Cardiac fibroblast (primary cell): ENCODE results near the gene VCAN.

Experiments used
- DNase-seq, 2 donors: peaks; one replicate each; pipeline versions ENCODE4 v3.0.0 to v3.0.0-alpha.2; 2010; ENCODE audit warnings: low read depth in 2 of 2
- H3K4me3 ChIP-seq, 2 donors: replicated peaks in 1 of 2; 1 replicate in 1 of 2; 2 replicates in 1 of 2; pipeline ENCODE4 v1.5.1; 2011; ENCODE audit warnings: low read depth in 2 of 2, low read length in 2 of 2, mild to moderate bottlenecking in 2 of 2, moderate library complexity in 1 of 2
- CTCF ChIP-seq: IDR thresholded peaks from one replicate; pipeline ENCODE4 v1.5.1; 2011; ENCODE audit warnings: low read depth, mild to moderate bottlenecking, low read length, inconsistent platforms

VCAN gene

GRCh38 chr5:83475935-83476814 is 4.6 kb downstream of the VCAN start:
- H3K4me3 ChIP-seq, result peak overlapping the region in 1 of 2 donors; percentile 11
- DNase-seq, result peak; percentile 32 to 61

GRCh38 chr5:83482961-83483360 is 11.4 kb downstream of the VCAN start:
- DNase-seq, result no peak
- H3K4me3 ChIP-seq, result no peak overlapping the region
- TF ChIP-seq CTCF, result no peak

More at GRCh38 chr5:83475935-83476814, 4.6 kb downstream of the VCAN start:
- no peak for TF ChIP-seq CTCF

GRCh38 chr5:83484294-83484693 is 12.8 kb downstream of the VCAN start:
- DNase-seq, result no peak
- H3K4me3 ChIP-seq, result no peak overlapping the region
- TF ChIP-seq CTCF, result no peak

- TF ChIP-seq CTCF, result no peak
- no peak for DNase-seq
- H3K4me3 ChIP-seq, result no peak overlapping the region
These were observed 14.3 kb downstream of the VCAN start for GRCh38 chr5:83485842-83486241.

GRCh38 chr5:83487155-83487554 is 15.6 kb downstream of the VCAN start:
- H3K4me3 ChIP-seq, result no peak overlapping the region
- no peak for TF ChIP-seq CTCF

GRCh38 chr5:83488271-83488670 is 16.7 kb downstream of the VCAN start:
- DNase-seq, result peak in 1 of 2 donors; percentile 28
- H3K4me3 ChIP-seq, result no peak overlapping the region
- TF ChIP-seq CTCF, result no peak

More at GRCh38 chr5:83487155-83487554, 15.6 kb downstream of the VCAN start:
- no peak for DNase-seq
